Measurements from ENCODE around the gene ARID2.

GRCh38 chr12:45732250-45732649 lies 2.7 kb downstream of the ARID2 start:
- no peak for TF ChIP-seq NANOG (IDR thresholded peaks at IDR 0.05; ENCODE audit: borderline replicate concordance)
- TF ChIP-seq CTCF (conservative IDR thresholded peaks at IDR 0.05; ENCODE audit: low read depth in 2 of 2): no peak
- no peak for TF ChIP-seq ZNF114 (CRISPR knock-in tag; IDR thresholded peaks at IDR 0.05)
- no peak for TF ChIP-seq EZH2 (IDR thresholded peaks at IDR 0.05; ENCODE audit: low read depth, unreplicated experiment)
